ENCODE results near the gene CYP3A5.

DNA sequence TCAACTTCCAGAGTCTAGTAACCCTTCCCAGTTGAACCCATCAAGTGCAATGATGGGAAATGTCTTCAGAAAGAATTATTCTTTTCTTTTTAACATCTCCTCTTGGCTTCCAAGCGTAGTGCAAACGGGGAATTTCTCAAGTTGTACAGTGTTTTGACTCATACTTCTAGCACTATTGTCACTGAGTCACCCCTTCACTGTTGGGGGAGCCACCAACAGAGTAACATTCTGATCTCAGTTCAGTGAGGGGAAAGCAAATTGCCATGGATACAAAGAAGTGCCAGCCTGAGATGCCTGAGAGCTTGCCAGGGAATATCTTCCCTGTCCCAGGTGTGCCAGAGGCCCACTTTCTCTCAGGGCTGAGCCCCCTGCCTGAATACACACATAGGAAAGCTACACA lies 31.0 kb downstream of the CYP3A5 start:
- TF ChIP-seq, protein P1, sequence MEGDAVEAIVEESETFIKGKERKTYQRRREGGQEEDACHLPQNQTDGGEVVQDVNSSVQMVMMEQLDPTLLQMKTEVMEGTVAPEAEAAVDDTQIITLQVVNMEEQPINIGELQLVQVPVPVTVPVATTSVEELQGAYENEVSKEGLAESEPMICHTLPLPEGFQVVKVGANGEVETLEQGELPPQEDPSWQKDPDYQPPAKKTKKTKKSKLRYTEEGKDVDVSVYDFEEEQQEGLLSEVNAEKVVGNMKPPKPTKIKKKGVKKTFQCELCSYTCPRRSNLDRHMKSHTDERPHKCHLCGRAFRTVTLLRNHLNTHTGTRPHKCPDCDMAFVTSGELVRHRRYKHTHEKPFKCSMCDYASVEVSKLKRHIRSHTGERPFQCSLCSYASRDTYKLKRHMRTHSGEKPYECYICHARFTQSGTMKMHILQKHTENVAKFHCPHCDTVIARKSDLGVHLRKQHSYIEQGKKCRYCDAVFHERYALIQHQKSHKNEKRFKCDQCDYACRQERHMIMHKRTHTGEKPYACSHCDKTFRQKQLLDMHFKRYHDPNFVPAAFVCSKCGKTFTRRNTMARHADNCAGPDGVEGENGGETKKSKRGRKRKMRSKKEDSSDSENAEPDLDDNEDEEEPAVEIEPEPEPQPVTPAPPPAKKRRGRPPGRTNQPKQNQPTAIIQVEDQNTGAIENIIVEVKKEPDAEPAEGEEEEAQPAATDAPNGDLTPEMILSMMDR (IDR thresholded peaks at IDR 0.05) = no peak
- no peak for TF ChIP-seq POLR2A (IDR thresholded peaks at IDR 0.05)
